HL-60 (cell line): ENCODE measurements around the gene GLRX5.
A peak's percentile ranks its signal among the peaks of the same experiment; 100 is the strongest.

ENCODE experiments used
- DNase-seq, 2 experiments: peaks; one replicate each; pipeline ENCODE4 v3.0.0-alpha.2; 2010 to 2020; ENCODE audit warnings: low read depth in 1 of 2, low spot score in 1 of 2
- H3K27ac ChIP-seq: fragments of 250-450 bp; sonication (Bioruptor Pico); replicated peaks from 2 replicates; pipeline ENCODE4 v1.5.1; 2020; ENCODE audit warnings: mild to moderate bottlenecking, moderate library complexity
- H3K27me3 ChIP-seq: fragments of 250-450 bp; sonication (Bioruptor Pico); 2 replicates; pipeline ENCODE4 v1.5.1; 2021; ENCODE audit warnings: mild to moderate bottlenecking, moderate library complexity; ENCODE audit not compliant: insufficient read depth, poor library complexity, severe bottlenecking
- H3K4me3 ChIP-seq: replicated peaks from 2 replicates; pipeline ENCODE4 v1.5.1; 2011; ENCODE audit warnings: mild to moderate bottlenecking, control low read depth, low read length; ENCODE audit not compliant: insufficient read depth
- CTCF ChIP-seq: IDR thresholded peaks from one replicate; pipeline ENCODE4 v1.5.1; 2011; ENCODE audit warnings: low read length, control low read depth, inconsistent platforms; ENCODE audit not compliant: insufficient read depth
- GABPA ChIP-seq: IDR thresholded peaks from 2 replicates; pipeline ENCODE4 v1.6.1; 2012; ENCODE audit warnings: low read depth
- POLR2AphosphoS5 ChIP-seq: IDR thresholded peaks from 2 replicates; pipeline ENCODE4 v1.6.1; 2012; ENCODE audit warnings: low read depth
- SPI1 ChIP-seq: IDR thresholded peaks from 2 replicates; pipeline ENCODE4 v1.6.1; 2012; ENCODE audit warnings: low read depth, mild to moderate bottlenecking, borderline replicate concordance
- TF ChIP-seq, protein P1 (sequence below): IDR thresholded peaks from 2 replicates; pipeline ENCODE4 v1.6.1; 2012; ENCODE audit warnings: low read depth; ENCODE audit not compliant: insufficient replicate concordance

GLRX5 gene

DNA sequence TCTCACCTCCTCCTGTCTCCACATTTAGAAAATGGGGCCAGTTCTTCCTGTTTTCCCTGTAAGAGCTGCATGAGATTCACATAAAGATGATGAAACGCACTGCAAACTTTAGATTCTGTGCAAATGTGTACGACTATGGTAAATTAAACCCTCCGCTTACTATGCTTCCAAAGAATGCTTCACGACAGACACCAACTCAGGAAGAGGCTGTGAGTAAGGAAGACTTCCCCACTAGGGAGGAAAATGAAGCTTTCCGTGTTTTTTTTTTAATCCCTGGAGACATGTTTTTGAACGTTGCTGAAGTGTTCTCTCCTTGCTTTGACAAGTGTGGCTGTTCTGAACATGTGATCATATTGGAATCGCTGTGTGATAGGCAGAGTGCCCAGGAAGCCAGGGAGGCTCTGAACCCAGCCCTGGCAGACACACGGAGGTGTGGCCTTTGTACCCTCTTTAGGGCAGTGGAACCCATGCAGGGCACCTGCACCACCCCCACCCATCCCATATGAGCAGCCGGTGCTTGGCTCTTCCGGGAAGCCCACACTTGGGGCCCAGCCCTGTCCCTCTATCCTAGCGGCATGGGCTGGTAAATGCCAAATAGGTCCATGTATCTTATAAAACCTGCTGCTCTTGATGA is 10.9 kb upstream of the GLRX5 start:
- Histone ChIP-seq H3K27me3 (no peaks in the 10 kb centered on the region), H3K27ac (peak overlapping the region; percentile 89), H3K4me3 (no peak overlapping the region)
- no peak for TF ChIP-seq GABPA
- TF ChIP-seq, protein P1, sequence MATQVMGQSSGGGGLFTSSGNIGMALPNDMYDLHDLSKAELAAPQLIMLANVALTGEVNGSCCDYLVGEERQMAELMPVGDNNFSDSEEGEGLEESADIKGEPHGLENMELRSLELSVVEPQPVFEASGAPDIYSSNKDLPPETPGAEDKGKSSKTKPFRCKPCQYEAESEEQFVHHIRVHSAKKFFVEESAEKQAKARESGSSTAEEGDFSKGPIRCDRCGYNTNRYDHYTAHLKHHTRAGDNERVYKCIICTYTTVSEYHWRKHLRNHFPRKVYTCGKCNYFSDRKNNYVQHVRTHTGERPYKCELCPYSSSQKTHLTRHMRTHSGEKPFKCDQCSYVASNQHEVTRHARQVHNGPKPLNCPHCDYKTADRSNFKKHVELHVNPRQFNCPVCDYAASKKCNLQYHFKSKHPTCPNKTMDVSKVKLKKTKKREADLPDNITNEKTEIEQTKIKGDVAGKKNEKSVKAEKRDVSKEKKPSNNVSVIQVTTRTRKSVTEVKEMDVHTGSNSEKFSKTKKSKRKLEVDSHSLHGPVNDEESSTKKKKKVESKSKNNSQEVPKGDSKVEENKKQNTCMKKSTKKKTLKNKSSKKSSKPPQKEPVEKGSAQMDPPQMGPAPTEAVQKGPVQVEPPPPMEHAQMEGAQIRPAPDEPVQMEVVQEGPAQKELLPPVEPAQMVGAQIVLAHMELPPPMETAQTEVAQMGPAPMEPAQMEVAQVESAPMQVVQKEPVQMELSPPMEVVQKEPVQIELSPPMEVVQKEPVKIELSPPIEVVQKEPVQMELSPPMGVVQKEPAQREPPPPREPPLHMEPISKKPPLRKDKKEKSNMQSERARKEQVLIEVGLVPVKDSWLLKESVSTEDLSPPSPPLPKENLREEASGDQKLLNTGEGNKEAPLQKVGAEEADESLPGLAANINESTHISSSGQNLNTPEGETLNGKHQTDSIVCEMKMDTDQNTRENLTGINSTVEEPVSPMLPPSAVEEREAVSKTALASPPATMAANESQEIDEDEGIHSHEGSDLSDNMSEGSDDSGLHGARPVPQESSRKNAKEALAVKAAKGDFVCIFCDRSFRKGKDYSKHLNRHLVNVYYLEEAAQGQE, result no peak
- TF ChIP-seq POLR2AphosphoS5, result no peak; the same call in 1 of the 2 replicates
- TF ChIP-seq CTCF, result no peak
- no peak for TF ChIP-seq SPI1
- DNase-seq, result peak in 1 of 2 experiments; percentile 50

GRCh38 chr14:95524706-95525512 is 9.9 kb upstream of the GLRX5 start:
- TF ChIP-seq SPI1, result peak; percentile 45; the same call in 1 of the 2 replicates
- TF ChIP-seq, protein P1, result no peak
- H3K27ac ChIP-seq, result peak overlapping the region; percentile 89
- H3K4me3 ChIP-seq, result no peak overlapping the region
- no peaks in the 10 kb centered on the region for H3K27me3 ChIP-seq
- DNase-seq, result peak in 1 of 2 experiments; percentile 59

DNA sequence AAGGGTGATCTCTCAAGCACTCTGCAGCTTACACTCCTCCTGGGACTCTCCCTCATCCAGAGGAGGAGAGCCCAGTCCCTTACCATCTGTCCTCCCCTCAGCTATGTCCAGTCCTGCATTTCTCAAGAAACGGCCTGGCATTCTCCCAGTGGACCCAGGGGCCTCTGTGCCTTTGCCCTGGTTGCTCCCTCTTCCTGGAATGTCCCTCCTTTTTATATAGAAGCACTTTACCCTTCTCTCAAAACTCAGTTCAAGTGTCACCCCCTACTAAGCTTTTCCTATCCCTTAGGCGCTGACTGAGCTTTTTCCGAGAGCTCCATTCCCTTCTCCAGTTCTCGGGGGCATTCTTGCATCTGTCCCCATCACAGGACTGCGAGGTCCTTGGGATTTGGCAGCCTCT is 8.9 kb upstream of the GLRX5 start:
- no peaks in the 10 kb centered on the region for H3K27me3 ChIP-seq
- H3K27ac ChIP-seq, result peak overlapping the region; percentile 52
- DNase-seq, result no peak
- no peak overlapping the region for H3K4me3 ChIP-seq
- TF ChIP-seq, protein P1, result no peak
- TF ChIP-seq CTCF (no peak), GABPA (no peak), SPI1 (no peak), POLR2AphosphoS5 (no peak)
